ENCODE measurements around the gene SNRPD1.

DNA sequence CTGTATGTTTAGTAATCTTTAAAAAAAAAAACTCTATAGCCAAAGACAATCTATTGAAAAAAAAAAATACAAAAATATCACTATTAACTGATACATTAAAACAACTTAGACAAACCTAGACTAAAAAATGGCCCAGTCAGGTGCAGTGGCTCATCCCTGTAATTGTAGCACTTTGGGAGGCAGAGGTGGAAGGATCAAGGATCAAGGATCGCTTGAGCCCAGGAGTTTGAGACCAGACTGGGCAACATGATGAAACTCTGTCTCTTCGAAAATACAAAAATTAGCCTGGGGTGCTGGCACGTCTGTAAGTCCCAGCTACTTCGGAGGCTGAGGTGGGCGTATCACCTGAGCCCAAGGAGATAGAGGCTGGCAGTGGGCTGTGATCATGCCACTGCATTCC lies 27.7 kb upstream of the SNRPD1 start:
- TF ChIP-seq CTCF (conservative IDR thresholded peaks at IDR 0.05; ENCODE audit: low read depth in 2 of 2): no peak
- TF ChIP-seq EZH2phosphoT487 (IDR thresholded peaks at IDR 0.05; ENCODE audit: unreplicated experiment): no peak
- TF ChIP-seq, protein P1, sequence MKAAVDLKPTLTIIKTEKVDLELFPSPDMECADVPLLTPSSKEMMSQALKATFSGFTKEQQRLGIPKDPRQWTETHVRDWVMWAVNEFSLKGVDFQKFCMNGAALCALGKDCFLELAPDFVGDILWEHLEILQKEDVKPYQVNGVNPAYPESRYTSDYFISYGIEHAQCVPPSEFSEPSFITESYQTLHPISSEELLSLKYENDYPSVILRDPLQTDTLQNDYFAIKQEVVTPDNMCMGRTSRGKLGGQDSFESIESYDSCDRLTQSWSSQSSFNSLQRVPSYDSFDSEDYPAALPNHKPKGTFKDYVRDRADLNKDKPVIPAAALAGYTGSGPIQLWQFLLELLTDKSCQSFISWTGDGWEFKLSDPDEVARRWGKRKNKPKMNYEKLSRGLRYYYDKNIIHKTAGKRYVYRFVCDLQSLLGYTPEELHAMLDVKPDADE (IDR thresholded peaks at IDR 0.05): no peak
- no peak for TF ChIP-seq EZH2 (IDR thresholded peaks at IDR 0.05; ENCODE audit: low read depth, unreplicated experiment)
- TF ChIP-seq, protein P2, sequence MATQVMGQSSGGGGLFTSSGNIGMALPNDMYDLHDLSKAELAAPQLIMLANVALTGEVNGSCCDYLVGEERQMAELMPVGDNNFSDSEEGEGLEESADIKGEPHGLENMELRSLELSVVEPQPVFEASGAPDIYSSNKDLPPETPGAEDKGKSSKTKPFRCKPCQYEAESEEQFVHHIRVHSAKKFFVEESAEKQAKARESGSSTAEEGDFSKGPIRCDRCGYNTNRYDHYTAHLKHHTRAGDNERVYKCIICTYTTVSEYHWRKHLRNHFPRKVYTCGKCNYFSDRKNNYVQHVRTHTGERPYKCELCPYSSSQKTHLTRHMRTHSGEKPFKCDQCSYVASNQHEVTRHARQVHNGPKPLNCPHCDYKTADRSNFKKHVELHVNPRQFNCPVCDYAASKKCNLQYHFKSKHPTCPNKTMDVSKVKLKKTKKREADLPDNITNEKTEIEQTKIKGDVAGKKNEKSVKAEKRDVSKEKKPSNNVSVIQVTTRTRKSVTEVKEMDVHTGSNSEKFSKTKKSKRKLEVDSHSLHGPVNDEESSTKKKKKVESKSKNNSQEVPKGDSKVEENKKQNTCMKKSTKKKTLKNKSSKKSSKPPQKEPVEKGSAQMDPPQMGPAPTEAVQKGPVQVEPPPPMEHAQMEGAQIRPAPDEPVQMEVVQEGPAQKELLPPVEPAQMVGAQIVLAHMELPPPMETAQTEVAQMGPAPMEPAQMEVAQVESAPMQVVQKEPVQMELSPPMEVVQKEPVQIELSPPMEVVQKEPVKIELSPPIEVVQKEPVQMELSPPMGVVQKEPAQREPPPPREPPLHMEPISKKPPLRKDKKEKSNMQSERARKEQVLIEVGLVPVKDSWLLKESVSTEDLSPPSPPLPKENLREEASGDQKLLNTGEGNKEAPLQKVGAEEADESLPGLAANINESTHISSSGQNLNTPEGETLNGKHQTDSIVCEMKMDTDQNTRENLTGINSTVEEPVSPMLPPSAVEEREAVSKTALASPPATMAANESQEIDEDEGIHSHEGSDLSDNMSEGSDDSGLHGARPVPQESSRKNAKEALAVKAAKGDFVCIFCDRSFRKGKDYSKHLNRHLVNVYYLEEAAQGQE (IDR thresholded peaks at IDR 0.05; ENCODE audit: unreplicated experiment): no peak
- no peak for TF ChIP-seq CREB1 (CRISPR knock-in tag; IDR thresholded peaks at IDR 0.05; ENCODE audit: low read depth)
- TF ChIP-seq ZNF114 (CRISPR knock-in tag; IDR thresholded peaks at IDR 0.05): no peak
- no peak for TF ChIP-seq JUNB (IDR thresholded peaks at IDR 0.05; ENCODE audit: unreplicated experiment)
- TF ChIP-seq POLR2AphosphoS5 (IDR thresholded peaks at IDR 0.05; ENCODE audit: low read depth): no peak

Measured in GM23338 (cell line).